ENCODE measurements around the gene GTF3A. TPM values are rescaled to one million over a fixed set of nuclear protein-coding genes. Genes with fewer than 3 reads are reported as not detected.
"Not testable (repeated sequence)": the region's sequence is repeated elsewhere in the genome, so short reads cannot be mapped to it uniquely, and the experiment has no call there.

GTF3A gene
- total RNA-seq: 65.7 TPM

DNA sequence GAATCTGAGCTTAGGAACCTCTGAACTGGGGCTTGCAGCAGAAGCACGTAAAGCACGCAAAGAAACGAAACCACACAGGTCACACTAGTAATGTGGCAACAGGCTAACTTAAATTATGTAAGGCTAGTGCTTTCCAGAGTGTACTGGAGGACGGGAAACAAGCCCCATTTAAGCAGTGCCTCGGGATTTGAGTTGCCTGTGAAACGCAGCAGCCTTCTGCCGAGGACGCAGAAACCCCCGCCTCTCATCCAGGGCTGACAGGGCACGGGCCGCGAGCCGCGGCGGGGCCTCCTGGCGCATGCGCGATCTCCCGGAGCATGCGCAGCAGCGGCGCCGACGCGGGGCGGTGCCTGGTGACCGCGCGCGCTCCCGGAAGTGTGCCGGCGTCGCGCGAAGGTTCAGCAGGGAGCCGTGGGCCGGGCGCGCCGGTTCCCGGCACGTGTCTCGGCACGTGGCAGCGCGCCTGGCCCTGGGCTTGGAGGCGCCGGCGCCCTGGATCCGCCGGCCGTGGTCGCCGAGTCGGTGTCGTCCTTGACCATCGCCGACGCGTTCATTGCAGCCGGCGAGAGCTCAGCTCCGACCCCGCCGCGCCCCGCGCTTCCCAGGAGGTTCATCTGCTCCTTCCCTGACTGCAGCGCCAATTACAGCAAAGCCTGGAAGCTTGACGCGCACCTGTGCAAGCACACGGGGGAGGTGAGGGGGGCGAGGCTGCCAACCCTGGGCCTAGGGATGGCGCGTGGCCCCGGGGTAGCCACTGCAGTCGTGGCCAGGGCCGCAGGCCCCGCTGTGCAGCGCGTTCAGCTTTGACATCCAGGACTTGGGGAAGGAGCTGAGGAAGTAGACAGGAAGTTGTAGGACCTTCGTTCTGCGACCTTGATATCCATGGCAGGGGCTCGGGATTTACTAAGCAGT lies at the start of gene GTF3A:
TSS of gene GTF3A (plus strand) at position 374 of the 912 bp plus-strand sequence.
- DNase-seq (ENCODE audit: low spot score): peak; percentile 85

DNA sequence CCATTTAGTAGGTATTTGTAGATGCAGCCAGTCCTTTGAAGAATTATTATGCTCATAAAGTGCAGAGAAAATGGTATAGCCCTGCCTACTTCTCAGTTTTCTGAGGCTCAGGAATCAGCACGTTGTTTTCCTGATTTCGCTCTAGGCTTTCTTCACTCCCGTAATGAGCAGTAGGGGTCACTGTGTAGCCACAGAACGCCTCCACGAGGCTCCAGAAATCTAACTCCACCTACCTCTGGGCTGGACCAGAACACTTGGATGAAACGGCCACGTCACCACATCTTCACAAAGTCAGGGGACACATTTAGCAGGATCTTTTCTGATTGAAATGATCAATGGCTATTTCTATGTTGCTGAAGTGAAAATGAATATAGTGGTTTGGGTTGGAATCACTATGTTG lies 49.8 kb upstream of the GTF3A start:
- DNase-seq (ENCODE audit: low spot score): peak; percentile 82

DNA sequence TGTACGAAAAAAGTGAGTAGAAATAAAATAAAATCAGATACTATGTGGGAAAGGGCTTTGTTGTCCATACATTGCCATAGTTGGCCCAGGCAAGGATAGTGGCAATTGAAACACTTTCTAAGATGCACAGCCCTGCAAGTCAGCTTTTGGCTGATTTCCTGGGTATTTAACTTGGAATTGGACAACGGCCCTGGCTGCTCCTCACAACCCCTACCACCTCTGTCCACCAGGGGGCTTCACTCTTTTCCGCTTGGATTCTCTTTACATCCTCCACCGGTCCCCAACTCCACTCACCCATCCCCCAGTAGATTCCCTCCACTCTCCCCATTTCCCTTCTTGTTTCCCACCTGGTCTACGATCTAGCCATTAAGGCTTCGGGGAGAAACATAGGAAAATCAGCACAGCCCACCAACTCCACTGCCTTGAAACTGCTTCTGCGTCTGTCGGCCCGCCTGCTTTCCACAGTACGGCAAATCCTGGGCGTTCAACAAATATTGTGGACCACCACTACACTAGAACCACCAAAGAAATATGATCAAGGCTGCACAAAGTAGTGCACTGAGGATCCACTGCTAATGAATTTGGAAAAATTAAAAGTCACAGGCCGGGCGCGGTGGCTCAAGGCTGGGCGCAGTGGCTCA lies 48.6 kb upstream of the GTF3A start:
- peak; percentile 56 for DNase-seq (ENCODE audit: low spot score)

DNA sequence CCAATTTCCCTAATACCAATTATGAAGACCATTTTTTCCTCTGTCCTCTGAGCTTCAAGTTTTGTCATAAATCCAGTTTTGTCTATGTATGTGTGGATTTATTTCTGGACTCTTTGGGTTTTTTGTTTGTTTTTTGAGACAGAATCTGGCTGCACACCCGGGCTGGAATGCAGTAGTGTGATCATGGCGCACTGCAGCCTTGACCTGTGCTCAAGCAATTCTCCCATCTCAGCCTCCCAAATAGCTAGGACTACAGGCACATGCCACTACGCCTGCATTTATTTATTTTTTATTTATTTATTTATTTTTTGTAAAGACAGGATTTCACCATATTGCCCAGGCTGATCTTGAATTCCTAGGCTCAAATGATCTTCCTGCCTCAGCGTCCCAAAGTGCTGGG lies 45.3 kb upstream of the GTF3A start:
- no peak for DNase-seq (ENCODE audit: low spot score)

DNA sequence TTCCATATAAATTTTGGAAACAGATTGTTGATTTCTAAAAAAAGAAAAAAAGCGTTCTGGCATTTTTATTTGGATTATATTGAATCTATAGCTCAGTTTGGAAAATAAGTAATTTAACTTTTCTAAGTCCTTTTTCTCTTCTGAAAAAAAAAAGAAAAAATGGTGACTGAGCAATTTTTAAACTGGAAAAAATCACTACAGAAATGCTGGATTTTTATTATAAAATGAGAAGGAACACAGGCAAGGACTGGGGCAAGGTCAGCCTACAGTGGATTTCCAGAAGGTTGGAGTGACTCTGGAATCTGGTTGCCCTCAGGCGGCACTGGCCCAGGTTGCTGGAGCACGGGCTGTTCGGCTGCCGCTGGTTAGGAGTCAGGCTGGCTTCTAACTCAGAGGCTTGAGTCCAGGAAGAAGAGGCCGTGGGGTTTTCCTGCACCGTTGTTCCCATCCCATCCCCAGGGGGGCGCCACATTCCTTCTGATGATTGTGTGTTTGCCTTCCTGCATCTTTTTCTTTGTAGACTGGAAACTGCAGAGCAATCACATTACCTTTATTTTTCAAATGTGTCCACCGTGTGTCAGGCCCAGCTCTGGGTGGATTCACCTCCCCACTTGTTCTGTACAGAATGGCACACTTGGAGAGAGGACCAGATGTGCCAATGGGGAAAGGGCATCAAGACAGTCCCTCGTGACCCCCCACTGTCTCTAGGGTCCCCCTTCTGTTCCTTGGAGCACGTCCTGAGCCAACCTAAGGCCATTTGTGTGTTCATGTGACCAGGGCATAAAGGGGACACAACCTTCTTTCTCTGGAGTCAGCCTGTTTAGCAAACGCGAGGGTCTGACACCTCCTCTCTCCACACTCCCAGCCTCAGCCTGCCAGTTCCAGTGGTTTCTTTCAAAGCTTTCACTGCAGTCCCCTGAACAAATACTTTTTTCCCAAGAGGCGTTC lies 44.5 kb upstream of the GTF3A start:
- peak; percentile 81 for DNase-seq (ENCODE audit: low spot score)

DNA sequence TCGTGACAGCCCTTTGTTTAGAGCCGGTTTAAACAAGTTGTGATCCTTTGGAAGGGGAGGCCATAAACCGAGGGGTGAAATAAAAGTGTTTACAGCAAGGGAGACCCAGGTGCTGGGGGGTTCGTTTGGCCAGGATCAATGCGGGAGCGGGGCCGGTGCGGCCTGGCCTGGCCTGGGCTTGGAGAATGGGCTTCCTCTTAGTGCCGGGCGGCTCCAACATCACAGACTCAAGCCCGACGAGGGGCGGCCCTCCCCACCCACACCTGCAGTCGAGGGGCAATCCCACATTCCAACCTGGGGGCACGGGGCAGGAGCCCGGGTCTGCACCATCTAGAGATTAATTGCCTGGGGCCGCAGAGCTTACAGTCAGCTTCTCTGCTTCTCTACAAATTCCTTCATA lies 42.8 kb upstream of the GTF3A start:
- no peak for DNase-seq (ENCODE audit: low spot score)

DNA sequence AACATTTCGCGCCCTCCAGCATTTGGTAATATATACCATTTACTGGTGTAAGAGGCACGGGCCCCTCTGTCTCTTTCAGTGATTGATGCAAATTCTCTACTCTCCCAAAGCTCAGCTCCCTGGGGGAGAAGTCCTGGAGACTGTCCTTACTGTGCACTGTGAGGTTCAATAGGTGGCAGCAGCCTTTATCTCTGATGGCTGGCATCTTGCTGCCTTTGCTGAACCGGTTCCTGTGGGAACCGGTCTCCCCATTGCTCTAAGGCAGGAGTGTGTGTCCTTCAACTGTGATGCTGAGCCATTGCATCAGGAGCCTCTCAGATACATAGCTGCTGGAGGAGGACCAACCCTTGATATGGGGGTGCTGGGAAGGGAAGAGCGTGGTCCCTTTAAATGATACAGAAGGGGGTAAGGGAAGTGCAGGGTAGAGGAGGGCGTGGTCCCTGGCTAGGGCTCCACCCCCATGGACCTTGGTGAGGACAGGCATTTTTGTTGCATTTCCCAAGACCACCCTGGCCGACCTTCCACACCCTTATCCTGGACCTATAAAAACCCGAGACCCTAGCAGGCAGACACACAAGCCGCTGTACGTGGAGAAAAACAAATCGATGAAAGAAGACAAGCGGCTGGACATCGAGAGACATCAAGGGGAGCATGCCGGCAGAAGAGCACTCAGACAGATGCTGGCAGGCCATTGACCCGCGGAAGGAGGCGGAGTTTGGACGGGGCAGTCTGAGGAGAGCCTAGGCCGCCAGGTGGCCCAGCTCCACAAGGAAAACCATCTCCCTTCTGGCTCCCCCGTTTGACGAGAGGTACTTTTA lies 41.1 kb upstream of the GTF3A start:
- no peak for DNase-seq (ENCODE audit: low spot score)

DNA sequence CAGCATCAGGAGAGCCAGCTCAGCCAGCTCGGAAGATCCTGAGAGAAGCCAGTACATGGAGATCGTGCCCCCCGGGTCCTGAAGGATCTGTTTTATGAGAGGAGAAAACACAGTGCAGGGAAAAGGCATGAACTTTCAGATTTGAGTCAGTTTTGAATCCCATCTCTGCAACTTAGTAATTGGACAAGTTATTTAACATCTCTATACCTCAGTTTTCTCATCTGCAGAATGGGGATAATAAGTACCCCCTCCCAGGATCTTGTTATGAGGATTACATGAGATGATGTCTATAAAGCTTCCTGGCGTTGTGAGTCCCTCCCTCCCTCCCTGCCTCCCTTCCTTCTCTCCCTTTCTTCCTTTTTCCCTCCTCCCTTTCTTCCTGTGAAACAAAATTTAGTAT lies 40.1 kb upstream of the GTF3A start:
- no peak for DNase-seq (ENCODE audit: low spot score)

DNA sequence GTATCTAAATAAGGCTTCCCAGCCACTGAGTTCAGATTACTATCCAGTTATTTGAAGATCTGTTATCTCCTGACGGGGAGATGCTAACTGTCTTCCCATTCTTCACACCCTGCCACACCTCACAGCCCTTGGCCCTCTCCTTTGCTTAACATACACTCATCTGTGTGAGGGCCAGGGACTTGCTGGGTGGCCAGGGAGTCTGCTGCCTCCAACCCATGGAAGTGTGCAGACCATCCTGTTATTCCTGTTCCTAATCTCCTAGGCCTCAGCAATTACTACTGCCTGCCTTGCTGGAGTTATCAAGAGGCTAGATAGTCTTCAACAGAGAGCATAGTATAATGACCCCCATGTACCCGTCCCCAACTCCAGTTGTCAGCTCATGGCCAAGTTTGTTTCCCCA lies 36.2 kb upstream of the GTF3A start:
- no peak for DNase-seq (ENCODE audit: low spot score)

DNA sequence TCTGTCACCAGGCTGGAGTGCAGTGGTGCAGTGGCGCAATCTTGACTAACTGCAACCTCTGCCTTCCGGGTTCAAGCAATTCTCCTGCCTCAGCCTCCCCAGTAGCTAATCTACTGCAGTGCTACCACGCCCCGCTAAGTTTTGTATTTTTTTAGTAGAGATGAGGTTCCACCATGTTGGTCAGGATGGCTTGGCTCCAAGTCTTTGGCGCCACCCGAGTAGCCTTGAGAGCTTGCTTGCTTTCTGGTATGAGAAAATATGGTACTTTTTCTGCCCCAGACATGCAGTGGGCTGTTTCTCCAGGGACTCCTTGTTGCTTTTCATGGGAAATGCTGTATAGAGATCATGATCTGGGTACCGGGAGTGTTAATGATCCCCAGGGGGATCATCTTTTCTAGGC lies 34.5 kb upstream of the GTF3A start:
- DNase-seq (ENCODE audit: low spot score): no peak

DNA sequence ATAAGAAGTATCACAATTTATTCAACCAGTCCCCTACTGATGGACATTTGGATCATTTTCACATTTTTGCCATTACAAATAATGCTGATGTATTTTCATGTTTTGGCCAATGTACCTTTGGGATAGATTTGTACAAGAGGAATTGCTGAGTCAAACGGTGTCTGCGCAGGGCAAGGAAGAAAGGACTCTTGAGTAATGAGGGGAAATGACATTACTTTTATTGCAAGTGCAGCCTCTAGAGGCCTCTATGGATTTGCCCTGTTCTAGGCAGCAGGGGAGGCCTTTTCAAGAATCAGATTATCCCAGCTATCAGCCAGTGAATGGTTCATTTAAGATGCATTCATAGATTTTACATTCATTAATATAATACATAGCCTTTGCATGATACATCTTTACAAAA lies 32.9 kb upstream of the GTF3A start:
- no peak for DNase-seq (ENCODE audit: low spot score)

DNA sequence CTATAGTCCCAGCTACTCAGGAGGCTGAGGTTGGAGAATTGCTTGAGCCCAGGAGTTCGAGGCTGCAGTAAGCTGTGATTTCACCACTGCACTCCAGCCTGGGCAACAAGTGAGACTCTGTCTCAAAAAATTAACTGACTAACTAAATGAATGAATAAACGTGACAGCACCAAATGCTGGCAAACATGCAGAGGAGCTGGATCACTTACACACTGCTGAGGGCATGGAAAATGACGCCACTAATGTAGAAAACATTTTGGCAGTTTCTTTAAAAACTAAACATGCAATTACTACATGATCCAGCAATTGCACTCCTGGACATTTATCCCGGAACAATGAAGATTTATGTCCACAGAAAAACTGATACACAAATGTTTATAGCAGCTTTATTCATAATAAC lies 31.3 kb upstream of the GTF3A start:
- no peak for DNase-seq (ENCODE audit: low spot score)

DNA sequence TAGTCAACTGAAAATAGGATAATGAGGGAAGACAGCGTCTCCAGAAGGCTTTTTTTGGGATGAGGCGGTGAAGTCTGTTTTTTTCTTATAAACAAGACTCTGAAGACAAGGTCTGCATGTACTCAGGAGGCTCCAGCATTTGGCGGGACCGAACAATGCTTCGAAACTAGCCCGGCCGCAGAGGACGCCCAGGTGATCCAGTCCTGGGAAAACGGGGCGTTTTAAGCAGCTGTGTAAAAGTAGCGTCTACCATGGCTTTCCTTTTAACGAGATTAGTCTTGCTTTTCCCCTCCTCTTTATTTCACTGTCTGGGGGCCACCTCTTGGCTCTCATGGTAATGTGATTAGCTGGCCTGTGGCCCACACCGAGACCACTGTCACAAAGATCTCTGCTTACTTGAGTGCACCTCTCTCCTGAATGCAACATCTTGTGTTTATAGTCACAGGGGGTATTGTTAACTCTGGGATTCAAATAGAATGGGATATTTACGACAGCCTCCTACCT lies 29.4 kb upstream of the GTF3A start:
- no peak for DNase-seq (ENCODE audit: low spot score)

DNA sequence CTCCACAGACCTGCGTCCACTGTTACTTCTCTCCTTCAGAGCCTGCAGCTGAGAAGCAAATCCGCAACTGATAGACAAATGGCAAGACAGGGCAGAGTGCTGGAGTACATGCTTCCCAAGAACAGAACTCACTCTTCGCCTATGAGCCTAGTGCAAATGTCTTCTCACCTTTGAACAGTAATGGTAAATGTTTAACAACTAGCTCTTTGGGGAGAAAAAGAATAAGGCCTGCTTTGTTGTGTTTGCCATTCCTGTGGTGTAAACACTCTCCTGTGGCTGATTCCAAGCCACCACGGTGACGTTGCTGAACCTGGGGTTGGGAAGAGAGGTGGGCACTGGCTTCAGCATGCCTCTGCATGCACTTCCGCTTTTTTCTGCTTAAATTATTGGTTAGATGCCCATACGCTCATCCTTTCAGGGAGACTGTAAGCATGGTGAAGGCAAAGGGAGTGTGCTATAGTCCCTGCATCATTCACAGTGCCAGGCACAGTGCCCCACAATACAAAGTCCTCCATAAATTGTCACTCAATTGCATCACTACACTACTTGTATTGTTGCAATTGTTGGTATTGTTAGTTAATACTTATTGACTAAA lies 28.1 kb upstream of the GTF3A start:
- no peak for DNase-seq (ENCODE audit: low spot score)

DNA sequence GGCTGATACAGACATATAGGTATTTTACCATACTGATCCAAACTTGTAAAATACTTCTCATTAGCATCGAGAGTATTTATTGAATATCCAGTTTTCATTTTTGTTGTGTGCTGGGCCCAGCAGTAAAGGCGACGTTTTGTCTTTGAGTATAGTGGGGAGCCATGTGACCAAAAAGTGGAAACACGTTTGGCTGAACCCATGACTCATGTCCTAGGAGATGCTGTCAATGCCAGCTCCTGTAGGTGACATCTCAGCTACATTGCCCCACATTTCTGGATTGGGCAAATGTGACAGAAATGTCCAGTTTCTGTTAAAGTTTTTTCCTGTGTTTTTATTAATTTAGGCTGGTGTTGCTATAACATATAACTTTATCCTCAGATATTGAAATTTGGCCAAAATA lies 26.1 kb upstream of the GTF3A start:
- no peak for DNase-seq (ENCODE audit: low spot score)

DNA sequence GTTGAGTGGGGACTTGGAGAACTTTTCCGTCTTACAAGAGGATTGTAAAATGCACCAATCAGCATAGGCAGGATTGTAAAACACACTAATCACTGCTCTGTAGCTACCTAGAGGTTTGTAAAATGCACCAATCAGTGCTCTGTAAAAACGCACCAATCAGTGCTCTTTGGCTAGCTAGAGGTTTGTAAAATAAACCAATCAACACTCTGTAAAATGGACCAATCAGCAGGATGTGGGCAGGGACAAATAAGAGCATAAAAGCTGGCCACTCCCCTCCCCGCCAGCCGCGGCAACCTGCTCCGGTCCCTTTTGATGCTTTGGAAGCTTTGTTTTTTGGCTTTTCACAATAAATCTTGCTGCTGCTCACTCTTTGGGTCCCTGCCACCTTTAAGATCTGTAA lies 24.0 kb upstream of the GTF3A start:
- not testable (repeated sequence) for DNase-seq (ENCODE audit: low spot score)

DNA sequence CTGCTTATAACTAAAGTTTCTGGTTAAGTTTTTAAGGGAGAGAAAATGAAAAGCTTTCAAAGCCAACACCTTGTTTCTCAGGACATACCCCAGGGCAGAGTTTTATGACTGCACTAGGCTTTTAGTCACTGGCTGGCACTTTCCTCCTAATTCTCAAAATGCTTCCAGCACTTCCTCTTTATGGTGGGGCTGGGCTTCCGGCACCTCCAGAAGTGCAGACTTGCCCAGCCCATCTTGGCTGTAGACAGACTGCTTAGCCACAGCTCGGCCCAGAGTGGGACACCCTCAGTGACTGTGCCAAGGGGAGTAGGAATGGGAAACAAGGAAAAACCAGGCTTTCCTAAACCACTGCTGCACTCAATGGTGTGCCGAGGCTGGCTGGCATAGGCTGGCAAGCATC lies 23.2 kb upstream of the GTF3A start:
- DNase-seq (ENCODE audit: low spot score): no peak

DNA sequence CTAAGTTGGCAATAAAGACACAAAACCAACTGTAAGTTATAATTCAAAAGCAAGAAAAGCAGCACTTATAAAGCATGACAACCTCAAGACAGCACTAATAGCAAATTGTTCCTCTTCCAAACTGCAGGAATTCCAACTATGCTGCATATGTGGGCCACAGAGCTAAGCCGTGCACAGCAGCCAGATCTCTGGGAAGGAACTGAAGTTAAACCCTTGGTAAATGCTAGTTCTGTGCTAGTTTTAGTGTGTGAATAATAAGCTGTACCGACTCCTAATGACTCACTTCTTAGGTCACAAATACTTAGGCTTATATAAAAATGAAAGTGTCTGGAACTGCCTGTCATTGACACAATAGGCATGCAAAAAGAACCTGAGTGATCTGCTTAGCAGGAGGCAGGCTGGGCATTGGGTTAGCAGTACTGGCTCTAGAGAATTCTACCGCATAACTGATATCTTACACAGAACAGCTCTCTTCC lies 21.2 kb upstream of the GTF3A start:
- no peak for DNase-seq (ENCODE audit: low spot score)

DNA sequence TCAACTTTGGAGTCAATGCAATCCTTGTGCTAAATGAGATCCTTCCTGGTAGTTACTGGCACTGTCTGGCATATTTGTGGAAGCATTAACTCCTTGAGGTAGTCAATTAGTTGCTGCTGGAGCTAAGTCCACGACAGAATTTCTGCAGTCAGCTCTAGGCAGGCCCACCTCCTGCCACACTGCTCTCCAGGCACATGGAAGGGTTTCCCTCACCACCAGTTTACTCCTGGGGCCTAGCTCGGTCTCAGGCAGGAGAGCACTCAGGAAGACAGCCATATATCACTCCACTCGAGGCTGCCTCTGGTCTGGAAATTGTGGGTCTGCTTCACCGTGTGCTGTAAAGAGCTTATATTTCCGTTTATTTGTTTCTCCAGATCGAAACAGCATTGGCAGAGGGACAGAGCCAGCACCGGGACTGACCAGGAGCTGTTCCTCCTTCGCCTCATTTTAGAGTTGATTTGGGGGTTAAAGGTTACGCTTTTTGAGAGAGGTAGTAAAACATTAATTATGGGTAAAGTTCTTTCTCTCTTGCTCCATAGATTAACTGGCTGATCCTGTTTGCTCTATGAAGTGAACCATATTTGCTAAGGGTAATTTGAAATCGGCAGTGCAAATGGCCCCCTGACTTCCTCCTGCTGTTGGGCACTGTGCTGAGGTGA lies 20.6 kb upstream of the GTF3A start:
- peak; percentile 78 for DNase-seq (ENCODE audit: low spot score)

DNA sequence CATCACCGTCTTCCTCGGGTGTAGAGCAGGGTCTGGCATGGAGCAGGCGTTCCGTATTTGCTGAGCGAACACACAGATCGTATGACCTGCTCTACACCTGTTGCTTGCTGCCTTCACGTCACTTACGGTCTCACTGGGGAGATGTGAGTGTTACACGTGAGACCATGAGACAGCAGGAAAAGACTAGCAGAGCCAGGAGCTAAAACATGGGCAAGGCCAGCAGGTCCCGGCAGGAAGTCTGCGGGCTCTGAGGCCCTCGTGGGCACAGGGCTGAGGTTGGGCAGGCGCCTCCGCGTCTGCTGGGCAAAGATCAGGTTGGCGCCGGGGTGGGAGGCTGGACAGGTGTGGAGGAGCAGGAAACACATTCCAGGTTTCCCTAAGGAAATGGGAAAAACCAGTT lies 19.7 kb upstream of the GTF3A start:
- DNase-seq (ENCODE audit: low spot score): peak; percentile 76
